Stomach (tissue), 9 donors: Measurements from ENCODE around the gene DOCK3. TPM values are rescaled to one million over a fixed set of nuclear protein-coding genes. Genes with fewer than 3 reads are reported as not detected.
"Not testable (repeated sequence)": the region's sequence is repeated elsewhere in the genome, so short reads cannot be mapped to it uniquely, and the experiment has no call there.

Experiments
- DNase-seq, 2 donors: peaks; one replicate each; pipeline versions ENCODE4 v3.0.0 to v3.0.0-alpha.2; 2013 to 2019
- H3K27ac ChIP-seq, 5 donors: fragments of 200-600 bp in 4 of 5; sonication (generic) in 4 of 5; one replicate each; pipeline ENCODE4 v1.5.1; 2013 to 2019; ENCODE audit warnings: mild to moderate bottlenecking in 1 of 5, moderate library complexity in 1 of 5
- H3K27me3 ChIP-seq, 3 donors: fragments of 200-600 bp; sonication (generic); one replicate each; pipeline ENCODE4 v1.5.1; 2017 to 2019; ENCODE audit warnings: mixed run types in 1 of 3
- H3K36me3 ChIP-seq, 4 donors: fragments of 200-600 bp; sonication (generic); 1 replicate in 3 of 4; 2 replicates in 1 of 4; pipeline ENCODE4 v1.5.1; 2016 to 2019
- H3K4me1 ChIP-seq, 4 donors: fragments of 200-600 bp; sonication (generic); one replicate each; pipeline ENCODE4 v1.5.1; 2016 to 2019
- H3K4me3 ChIP-seq, 4 donors: fragments of 200-600 bp; sonication (generic) in 3 of 4; one replicate each; pipeline ENCODE4 v1.5.1; 2016 to 2019; ENCODE audit warnings: mild to moderate bottlenecking in 1 of 4
- H3K9me3 ChIP-seq, 4 donors: fragments of 200-600 bp; sonication (generic); one replicate each; pipeline ENCODE4 v1.5.1; 2016 to 2019
- EP300 ChIP-seq: sonication (generic); formaldehyde crosslinking; IDR thresholded peaks from one replicate; pipeline ENCODE4 v1.6.1; 2017; ENCODE audit warnings: antibody characterized with exemption
- POLR2A ChIP-seq, 4 donors: fragments of 450-650 bp; IDR thresholded peaks; one replicate each; pipeline ENCODE4 v1.6.1; 2016; ENCODE audit warnings: antibody characterized with exemption in 4 of 4, control low read depth in 2 of 4, mild to moderate bottlenecking in 1 of 4, moderate library complexity in 1 of 4
- POLR2AphosphoS5 ChIP-seq, 3 donors: sonication (generic); formaldehyde crosslinking; IDR thresholded peaks; one replicate each; pipeline ENCODE4 v1.6.1; 2016; ENCODE audit warnings: antibody characterized with exemption in 3 of 3
- WGBS, 5 donors: extraction: QIAGEN DNeasy Blood & Tissue Kit in 3 of 5; methylation state at CpG; one replicate each; pipeline versions ENCODE4 v1.1.5 to v1.1.7; 2013 to 2018; 5-methylcytosine and 5-hydroxymethylcytosine counted together
- intact Hi-C: fragments of 100-400 bp; cut with DNase I; formaldehyde crosslinking; loops from one replicate; pipeline ENCODE4 v1.15.1; 2023; ENCODE audit warnings: low total_unique reads
- polyA plus RNA-seq, 3 donors: library from polyadenylated mRNA; stranded (reverse); fragments of 200-250 nt; gene quantifications; one replicate each; pipeline ENCODE4 v1.2.3, GENCODE V29; 2013
- total RNA-seq, 5 donors: library from RNA; depleted of rRNA; stranded (reverse); fragments of >200 nt; gene quantifications; one replicate each; pipeline versions ENCODE4 v1.1.0 to v1.2.3, GENCODE V29; 2014 to 2016
- TF ChIP-seq, protein P1 (sequence below), 7 experiments: fragments of 450-650 bp in 4 of 7; fragments of 200-600 bp in 3 of 7; sonication (generic) in 3 of 7; IDR thresholded peaks; one replicate each; pipeline ENCODE4 v1.5.1; 2016 to 2019; ENCODE audit warnings: antibody characterized with exemption in 7 of 7, control low read depth in 2 of 7, mild to moderate bottlenecking in 1 of 7
- donor health status: healthy with polysubstance abuse.
- donor health status: Bipolar disorder and iron deficiency.
- donor health status: healthy.

The DOCK3 gene
- total and polyA plus RNA-seq, 8 donors: 0.06 to 2.3 (median 1.0) TPM; not detected in 2

DNA sequence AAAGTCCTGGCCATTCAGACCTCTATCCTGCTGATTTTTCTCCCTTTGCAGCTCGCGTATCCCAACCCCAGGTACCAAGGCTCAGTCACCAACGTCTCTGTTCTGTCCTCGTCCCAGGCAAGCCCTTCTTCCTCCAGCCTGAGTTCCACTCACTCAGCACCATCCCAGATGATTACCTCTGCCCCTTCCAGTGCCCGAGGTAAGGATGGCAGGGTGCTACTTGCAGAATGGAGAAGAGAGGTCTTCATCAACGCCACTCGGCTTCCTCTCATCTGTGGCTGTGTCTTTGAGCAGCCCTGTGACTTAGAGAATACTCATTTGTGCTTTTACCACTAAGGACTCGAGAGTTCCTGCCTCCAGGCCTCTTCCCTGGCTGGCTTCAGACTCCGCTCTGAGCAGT lies 687.7 kb downstream of the DOCK3 start:
- H3K9me3 ChIP-seq: no peaks in the 10 kb centered on the region
- TF ChIP-seq EP300 (no peak), POLR2AphosphoS5 (IDR thresholded peaks at IDR 0.05) (no peak), POLR2A (IDR thresholded peaks at IDR 0.05) (no peak)
- TF ChIP-seq, protein P1, sequence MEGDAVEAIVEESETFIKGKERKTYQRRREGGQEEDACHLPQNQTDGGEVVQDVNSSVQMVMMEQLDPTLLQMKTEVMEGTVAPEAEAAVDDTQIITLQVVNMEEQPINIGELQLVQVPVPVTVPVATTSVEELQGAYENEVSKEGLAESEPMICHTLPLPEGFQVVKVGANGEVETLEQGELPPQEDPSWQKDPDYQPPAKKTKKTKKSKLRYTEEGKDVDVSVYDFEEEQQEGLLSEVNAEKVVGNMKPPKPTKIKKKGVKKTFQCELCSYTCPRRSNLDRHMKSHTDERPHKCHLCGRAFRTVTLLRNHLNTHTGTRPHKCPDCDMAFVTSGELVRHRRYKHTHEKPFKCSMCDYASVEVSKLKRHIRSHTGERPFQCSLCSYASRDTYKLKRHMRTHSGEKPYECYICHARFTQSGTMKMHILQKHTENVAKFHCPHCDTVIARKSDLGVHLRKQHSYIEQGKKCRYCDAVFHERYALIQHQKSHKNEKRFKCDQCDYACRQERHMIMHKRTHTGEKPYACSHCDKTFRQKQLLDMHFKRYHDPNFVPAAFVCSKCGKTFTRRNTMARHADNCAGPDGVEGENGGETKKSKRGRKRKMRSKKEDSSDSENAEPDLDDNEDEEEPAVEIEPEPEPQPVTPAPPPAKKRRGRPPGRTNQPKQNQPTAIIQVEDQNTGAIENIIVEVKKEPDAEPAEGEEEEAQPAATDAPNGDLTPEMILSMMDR (IDR thresholded peaks at IDR 0.05): no peak
- H3K4me1 ChIP-seq: peaks cover 1 to 9% (median 5%) of the 10 kb centered on the region in 4 donors
- DNase-seq: no peak
- intact Hi-C loops: no loop called here
- no peaks in the 10 kb centered on the region for H3K27me3 ChIP-seq
- 85 to 94% (median 90%) methylated on average over 9 of the region's 9 CpGs for WGBS, 5 donors
- H3K4me3 ChIP-seq: no peak overlapping the region
- no peak overlapping the region for H3K27ac ChIP-seq
- peaks cover 0 to under 1% (median 0%) of the 10 kb centered on the region in 4 donors for H3K36me3 ChIP-seq

DNA sequence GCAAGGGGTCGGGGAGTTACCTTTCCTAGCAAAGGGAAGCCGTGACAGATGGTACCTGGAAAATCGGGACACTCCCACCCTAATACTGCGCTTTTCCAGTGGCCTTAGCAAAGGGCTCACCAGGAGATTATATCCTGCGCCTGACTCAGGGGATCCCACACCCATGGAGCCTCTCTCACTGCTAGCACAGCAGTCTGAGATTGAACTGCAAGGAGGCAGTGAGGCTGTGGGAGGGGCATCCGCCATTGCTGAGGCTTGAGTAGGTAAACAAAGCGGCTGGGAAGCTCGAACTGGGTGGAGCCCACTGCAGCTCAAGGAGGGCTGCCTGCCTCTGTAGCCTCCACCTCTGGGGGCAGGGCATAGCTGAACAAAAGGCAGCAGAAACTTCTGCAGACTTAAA lies 693.5 kb downstream of the DOCK3 start:
- intact Hi-C loops, H3K4me1 ChIP-seq, H3K36me3 ChIP-seq, DNase-seq, H3K4me3 ChIP-seq, H3K9me3 ChIP-seq, H3K27me3 ChIP-seq, H3K27ac ChIP-seq: not testable (repeated sequence)
- WGBS, 5 donors: 82 to 88% (median 85%) methylated on average over 8 of the region's 8 CpGs

DNA sequence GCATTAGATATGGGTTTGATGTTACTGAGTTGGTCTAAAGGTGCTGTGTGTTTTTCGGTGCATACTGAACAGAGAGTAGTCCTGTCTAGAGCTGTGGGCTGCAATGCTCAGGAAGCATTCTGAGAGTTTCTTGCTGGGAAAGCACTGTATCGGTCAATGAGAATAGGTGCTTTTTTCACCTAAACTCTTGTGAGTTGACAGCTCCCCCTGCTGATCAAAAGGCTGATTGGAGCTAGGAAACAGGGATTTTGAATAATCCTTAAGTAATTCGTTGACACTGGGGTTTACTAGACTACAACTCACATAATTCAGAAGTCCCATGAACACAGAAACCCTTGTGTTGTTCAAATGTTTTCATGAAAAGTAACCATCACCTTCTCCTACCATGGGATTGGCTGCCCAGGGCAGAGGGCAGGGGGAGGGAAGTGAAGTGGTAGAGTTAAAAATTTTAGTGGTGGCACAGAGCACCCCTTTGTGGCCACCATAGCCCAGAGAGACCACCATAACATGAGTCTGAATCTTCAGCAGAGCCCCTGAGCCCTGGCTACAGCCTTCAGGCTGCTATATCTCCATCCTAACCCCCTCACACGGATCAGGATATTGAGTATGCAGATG lies 697.3 kb downstream of the DOCK3 start:
- WGBS, 5 donors: 25 to 31% (median 28%) methylated on average over 4 of the region's 4 CpGs
- no peak for TF ChIP-seq POLR2AphosphoS5 (IDR thresholded peaks at IDR 0.05)
- TF ChIP-seq, protein P1 (IDR thresholded peaks at IDR 0.05): peak in 5 of 7 experiments; percentile 34 to 77 (median 58)
- no peak for TF ChIP-seq POLR2A (IDR thresholded peaks at IDR 0.05)
- TF ChIP-seq EP300: no peak
- H3K4me3 ChIP-seq: no peak overlapping the region
- peaks cover 0 to 8% (median 0%) of the 10 kb centered on the region in 4 donors for H3K36me3 ChIP-seq
- H3K27ac ChIP-seq: no peak overlapping the region
- intact Hi-C loops: no loop called here
- H3K27me3 ChIP-seq: no peaks in the 10 kb centered on the region
- DNase-seq: peak; percentile 66 to 87
- no peaks in the 10 kb centered on the region for H3K9me3 ChIP-seq
- H3K4me1 ChIP-seq: no peaks in the 10 kb centered on the region

DNA sequence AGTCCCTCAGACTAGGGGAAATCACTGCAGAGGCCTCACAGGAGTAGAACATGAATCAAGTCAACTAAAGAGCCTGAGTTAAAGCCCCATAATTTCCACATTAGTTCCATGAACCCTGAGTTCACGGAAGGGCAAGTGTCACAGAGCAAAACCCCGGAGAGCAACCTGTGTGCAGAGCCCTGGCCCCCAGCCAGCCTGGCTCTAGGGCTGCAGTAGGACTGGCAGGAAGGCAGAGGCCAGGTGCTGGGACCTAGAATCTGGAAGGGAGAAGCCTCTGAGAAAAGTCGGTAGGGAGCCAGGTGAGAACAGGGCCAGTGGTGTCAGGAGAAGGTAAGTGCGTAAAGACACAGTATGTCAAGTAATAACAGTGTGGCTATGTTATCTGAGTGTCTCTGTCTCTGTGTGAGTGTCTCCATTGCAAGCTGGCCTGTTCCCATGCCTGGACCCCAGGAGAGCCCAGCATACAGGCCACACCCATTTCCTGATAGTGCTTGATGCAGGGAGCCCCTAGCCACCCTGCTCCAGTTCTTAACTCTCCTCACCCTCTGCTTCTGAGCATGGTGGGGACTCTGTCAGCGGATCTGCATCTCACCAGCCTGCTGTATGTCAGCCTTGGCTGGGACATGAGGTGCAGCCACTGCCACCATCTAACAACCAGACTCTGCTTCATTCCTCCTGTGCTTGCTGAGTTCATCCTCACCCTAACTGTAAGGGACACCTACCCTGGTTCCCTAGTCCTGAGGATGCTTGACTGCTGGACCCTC lies 699.1 kb downstream of the DOCK3 start:
- Histone ChIP-seq H3K36me3 (peaks cover 0 to 4% (median 0%) of the 10 kb centered on the region in 4 donors), H3K9me3 (no peaks in the 10 kb centered on the region), H3K27me3 (no peaks in the 10 kb centered on the region), H3K4me1 (no peaks in the 10 kb centered on the region), H3K27ac (no peak overlapping the region), H3K4me3 (no peak overlapping the region)
- TF ChIP-seq POLR2A (IDR thresholded peaks at IDR 0.05): no peak
- no peak for TF ChIP-seq POLR2AphosphoS5 (IDR thresholded peaks at IDR 0.05)
- no peak for TF ChIP-seq EP300
- TF ChIP-seq, protein P1 (IDR thresholded peaks at IDR 0.05): no peak
- intact Hi-C loops: no loop called here
- WGBS, 5 donors: 59 to 79% (median 70%) methylated on average over 5 of the region's 5 CpGs
- no peak for DNase-seq

DNA sequence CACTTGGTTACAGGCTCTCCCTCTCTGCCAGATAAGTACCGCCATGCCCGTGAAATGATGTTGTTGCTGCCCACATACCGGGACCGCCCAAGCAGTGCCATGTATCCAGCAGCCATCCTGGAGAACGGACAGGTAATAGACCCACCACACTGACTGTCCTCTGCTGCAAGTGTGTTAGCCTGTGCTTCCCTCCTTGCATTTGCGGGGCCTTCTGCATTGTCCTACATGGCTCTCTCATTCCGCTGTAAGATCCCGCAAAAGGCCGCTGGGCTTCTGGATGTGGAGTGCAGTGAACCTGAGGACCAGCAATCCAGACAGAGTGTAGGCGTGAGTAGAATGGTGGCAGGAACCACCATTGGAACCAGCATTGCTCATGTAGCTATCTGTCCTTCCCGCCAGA lies 699.7 kb downstream of the DOCK3 start:
- no peak overlapping the region for H3K4me3 ChIP-seq
- H3K4me1 ChIP-seq: no peaks in the 10 kb centered on the region
- no peak overlapping the region for H3K27ac ChIP-seq
- intact Hi-C loops: no loop called here
- 94 to 96% (median 95%) methylated on average over 11 of the region's 11 CpGs for WGBS, 5 donors
- H3K27me3 ChIP-seq: no peaks in the 10 kb centered on the region
- TF ChIP-seq POLR2A (IDR thresholded peaks at IDR 0.05) (no peak), POLR2AphosphoS5 (IDR thresholded peaks at IDR 0.05) (no peak), EP300 (no peak)
- TF ChIP-seq, protein P1 (IDR thresholded peaks at IDR 0.05): no peak
- no peak for DNase-seq
- no peaks in the 10 kb centered on the region for H3K9me3 ChIP-seq
- H3K36me3 ChIP-seq: peaks cover 0 to 4% (median 0%) of the 10 kb centered on the region in 4 donors
